ENCODE results near the gene COQ5.

DNA sequence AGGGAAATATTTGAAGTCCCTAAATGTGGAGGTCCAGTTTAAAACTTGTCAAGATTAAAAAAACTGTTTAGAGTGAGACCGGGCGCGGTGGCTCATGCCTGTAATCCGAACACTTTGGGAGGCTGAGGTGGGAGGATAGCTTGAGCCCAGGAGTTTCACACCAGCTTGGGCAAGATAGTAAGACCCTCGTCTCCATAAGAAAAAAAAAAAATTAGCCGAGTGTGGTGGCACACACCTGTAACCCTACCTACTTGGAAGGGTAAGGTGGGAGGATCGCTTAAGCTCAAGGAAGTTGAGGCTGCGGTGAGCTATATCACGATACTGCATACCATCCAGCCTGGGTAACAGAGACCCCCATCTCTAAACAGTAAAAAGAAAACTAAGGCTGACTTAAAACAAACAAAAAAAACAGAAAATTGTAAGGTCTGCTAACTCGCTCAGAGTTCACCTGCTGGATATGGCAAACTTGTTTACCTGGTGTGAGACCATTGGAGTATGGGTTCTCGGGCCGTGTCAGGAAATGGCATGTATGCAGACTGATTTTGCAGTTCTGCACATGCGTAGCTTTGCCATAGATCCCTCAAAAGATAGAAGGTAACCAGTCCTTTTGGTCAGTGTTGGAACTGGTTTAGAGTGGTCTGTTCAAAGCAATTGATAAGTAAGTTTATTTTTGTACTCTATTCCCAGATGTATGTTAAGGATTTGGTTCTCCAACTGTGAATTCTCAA is 7.3 kb upstream of the COQ5 start:
- TF ChIP-seq EZH2 (IDR thresholded peaks at IDR 0.05; ENCODE audit: insufficient read depth, poor library complexity, severe bottlenecking) (no peak), EZH2phosphoT487 (IDR thresholded peaks at IDR 0.05; ENCODE audit: insufficient read depth, low read depth) (no peak)

Measured in GM23248 (cell line).